GM12878 (cell line): ENCODE results near the gene OR13A1. TPM values are rescaled to one million over a fixed set of nuclear protein-coding genes. Genes with fewer than 3 reads are reported as not detected.
"Not testable (repeated sequence)": the region's sequence is repeated elsewhere in the genome, so short reads cannot be mapped to it uniquely, and the experiment has no call there.

ENCODE experiments used
- ATAC-seq: fragments of 200-7000 bp; cut with Tn5 transposase; 3 replicates; pipeline ENCODE4 v1.9.1; 2020; ENCODE audit warnings: mild to moderate bottlenecking, moderate library complexity
- Bru-seq: library from RNA; stranded (reverse); fragments of 400-500 nt; gene quantifications from one replicate; lab custom pipeline; 2021; lab: Mats Ljungman, UMichigan
- BruChase-seq, 2 experiments: library from RNA; stranded (reverse); fragments of 400-500 nt; gene quantifications; one replicate each; lab custom pipeline; 2021; lab: Mats Ljungman, UMichigan
- BruUV-seq: library from RNA; stranded (reverse); fragments of 400-500 nt; replicated peaks from 2 replicates; lab custom pipeline; 2021; lab: Mats Ljungman, UMichigan
- CTCF ChIA-PET: fragments of 300-600 bp; sonication (Branson Sonifier 250); formaldehyde crosslinking; extraction: SDS; loops from one replicate; lab custom pipeline; 2021; ENCODE audit warnings: inconsistent platforms; lab: Yijun Ruan, JAX
- POLR2A ChIA-PET: fragments of 350-600 bp; formaldehyde crosslinking; extraction: SDS; loops from one replicate; lab custom pipeline; 2021; ENCODE audit warnings: inconsistent platforms; lab: Charles Lee
- RAD21 ChIA-PET: fragments of 300-600 bp; sonication (Branson Sonifier 250); formaldehyde crosslinking; loops from one replicate; lab custom pipeline; 2023; ENCODE audit warnings: antibody characterized with exemption; ENCODE audit not compliant: unreplicated experiment; lab: Charles Lee
- SMC1A ChIA-PET: fragments of 300-600 bp; sonication (Branson Sonifier 250); formaldehyde crosslinking; loops from one replicate; lab custom pipeline; 2023; ENCODE audit not compliant: unreplicated experiment, uncharacterized antibody; lab: Charles Lee
- DNase-seq: peaks from one replicate; pipeline ENCODE4 v3.0.0-alpha.2; 2011; ENCODE audit warnings: low read depth, low spot score
- FAIRE-seq: peaks from 3 replicates; lab custom pipeline; 2011; peaks lifted over from hg19 to GRCh38; lab: Jason Lieb, UNC
- H2AFZ ChIP-seq: 2 replicates; pipeline ENCODE4 v1.6.0; 2011; ENCODE audit warnings: low read depth, low read length, control low read depth; ENCODE audit not compliant: control insufficient read depth
- H3K27ac ChIP-seq: 2 replicates; pipeline ENCODE4 v1.5.1; 2011; ENCODE audit warnings: control low read depth; ENCODE audit not compliant: control insufficient read depth, insufficient read depth
- H3K27me3 ChIP-seq, 2 experiments: replicated peaks in 1 of 2; 2 replicates each; pipeline versions ENCODE4 v1.6.0 to v1.6.1; 2011; ENCODE audit warnings: low read length in 1 of 2; ENCODE audit not compliant: control insufficient read depth in 2 of 2, insufficient read depth in 2 of 2
- H3K36me3 ChIP-seq, 2 experiments: 2 replicates each; pipeline ENCODE4 v1.5.1; 2011; ENCODE audit warnings: low read length in 1 of 2; ENCODE audit not compliant: control insufficient read depth in 2 of 2, insufficient read depth in 2 of 2
- H3K4me1 ChIP-seq: 2 replicates; pipeline ENCODE4 v1.6.1; 2011; ENCODE audit warnings: mild to moderate bottlenecking, low read length, moderate library complexity, mixed read lengths; ENCODE audit not compliant: control insufficient read depth, insufficient read depth
- H3K4me2 ChIP-seq: 2 replicates; pipeline ENCODE4 v1.6.0; 2011; ENCODE audit warnings: control low read depth; ENCODE audit not compliant: control insufficient read depth, insufficient read depth
- H3K4me3 ChIP-seq: fragments of 200-600 bp; sonication (generic); 2 replicates; pipeline ENCODE4 v1.5.1; 2016
- H3K79me2 ChIP-seq: 2 replicates; pipeline ENCODE4 v1.6.0; 2011; ENCODE audit warnings: low read length; ENCODE audit not compliant: control insufficient read depth, insufficient read depth
- H3K9ac ChIP-seq: 2 replicates; pipeline ENCODE4 v1.8.0; 2011; ENCODE audit warnings: low read length, control low read depth, mixed read lengths; ENCODE audit not compliant: control insufficient read depth, insufficient read depth
- H3K9me3 ChIP-seq: replicated peaks from 3 replicates; pipeline ENCODE4 v1.5.1; 2011; ENCODE audit warnings: mild to moderate bottlenecking, low read length; ENCODE audit not compliant: control insufficient read depth, insufficient read depth
- H4K20me1 ChIP-seq: 2 replicates; pipeline ENCODE4 v1.6.0; 2011; ENCODE audit not compliant: control insufficient read depth, insufficient read depth
- BRCA1 ChIP-seq: IDR thresholded peaks from 2 replicates; pipeline ENCODE4 v1.6.1; 2011; ENCODE audit warnings: low read depth, low read length, improper control_type of control experiment
- CBX5 ChIP-seq: sonication (generic); IDR thresholded peaks from 2 replicates; pipeline ENCODE4 v1.6.1; 2016; ENCODE audit warnings: low read depth, moderate library complexity, mild to moderate bottlenecking, inconsistent platforms
- EED ChIP-seq: sonication (generic); IDR thresholded peaks from 2 replicates; pipeline ENCODE4 v1.6.1; 2016; ENCODE audit warnings: antibody characterized with exemption, low read depth
- HDAC6 ChIP-seq: fragments of 200-600 bp; sonication (generic); IDR thresholded peaks from one replicate; pipeline ENCODE4 v1.8.0; 2017; ENCODE audit warnings: antibody characterized with exemption; ENCODE audit not compliant: unreplicated experiment
- PAX5 ChIP-seq: IDR thresholded peaks from 2 replicates; pipeline ENCODE4 v1.6.1; 2011; ENCODE audit warnings: low read depth, low read length, borderline replicate concordance
- POU2F2 ChIP-seq: IDR thresholded peaks from 3 replicates; pipeline ENCODE4 v1.6.1; 2011; ENCODE audit warnings: low read depth, mild to moderate bottlenecking, low read length, borderline replicate concordance
- RB1 ChIP-seq: fragments of 450-650 bp; formaldehyde crosslinking; IDR thresholded peaks from 2 replicates; pipeline ENCODE4 v1.6.1; 2017; ENCODE audit warnings: mild to moderate bottlenecking, borderline replicate concordance
- ZNF207 ChIP-seq: fragments of 450-650 bp; IDR thresholded peaks from 2 replicates; pipeline ENCODE4 v1.6.1; 2014; ENCODE audit warnings: antibody characterized with exemption, mild to moderate bottlenecking, borderline replicate concordance
- WGBS: methylation state at CpG from one replicate; pipeline ENCODE4 v1.1.6; 2016; ENCODE audit warnings: low lambda C conversion rate; ENCODE audit not compliant: insufficient replicate concordance, insufficient coverage; ENCODE audit errors: missing lambda C conversion rate; 5-methylcytosine and 5-hydroxymethylcytosine counted together
- in situ Hi-C: fragments of 300-500 bp; cut with MboI; formaldehyde crosslinking; loops from 9 replicates; pipeline ENCODE4 v1.14.3; 2018; ENCODE audit warnings: mixed read lengths
- intact Hi-C: fragments of 100-400 bp; cut with micrococcal nuclease; formaldehyde crosslinking; loops from one replicate; pipeline ENCODE4 v1.14.2; 2022; ENCODE audit not compliant: unreplicated experiment
- long read RNA-seq, 2 experiments: library from polyadenylated mRNA; unstranded; transcript quantifications; one replicate each; pipeline ENCODE4 v2.0.0, GENCODE V29; 2019 to 2020
- polyA minus RNA-seq, 3 experiments: library from RNA; depleted of rRNA, polyadenylated mRNA; stranded (reverse); fragments of >200 nt; gene quantifications; 2 replicates each; pipeline ENCODE4 v1.2.3, GENCODE V29; 2011
- polyA plus RNA-seq, 11 experiments: library from polyadenylated mRNA; depleted of rRNA in 4 of 11; unstranded in 6 of 11; stranded (reverse) in 5 of 11; fragments of >200 nt; fragmentation: Nextera tagmentation in 4 of 11; fragmentation: Illumina TruSeq in 1 of 11; extraction: Ambion mirVana in 4 of 11; extraction: Trizol in 1 of 11; gene quantifications; 1 replicate in 1 of 11; 2 replicates in 10 of 11; pipeline versions ENCODE4 v1.2.1 to v1.2.3, GENCODE V29; 2011 to 2016; ENCODE audit warnings: inconsistent platforms in 2 of 11, missing spikeins in 2 of 11, low read depth in 1 of 11
- total RNA-seq, 4 experiments: library from RNA; depleted of rRNA in 3 of 4; stranded (reverse); fragments of >200 nt in 3 of 4; fragmentation: Illumina TruSeq in 1 of 4; extraction: Trizol in 1 of 4; gene quantifications; 2 replicates each; pipeline versions ENCODE4 v1.2.1 to v1.2.3, GENCODE V29; 2013 to 2021
- TF ChIP-seq, protein P1 (sequence below): IDR thresholded peaks from 2 replicates; pipeline ENCODE4 v1.6.1; 2011; ENCODE audit warnings: mild to moderate bottlenecking, low read depth, low read length, moderate library complexity; ENCODE audit not compliant: insufficient replicate concordance

The OR13A1 gene
- not detected in 2 replicates for total RNA-seq (2013; cell fraction: nucleolus; rRNA removed)
- 0.56 and 0.76 TPM in 2 replicates for total RNA-seq (2014; rRNA removed)
- total RNA-seq (2014; rRNA removed; fragmentation: Illumina TruSeq; extraction: Trizol): 0.27 and 0.51 TPM in 2 replicates
- total RNA-seq (2021): 0.23 and 0.29 TPM in 2 replicates
- 0.21 TPM for polyA plus RNA-seq (2011; ENCODE audit: low read depth)
- not detected in 2 replicates for polyA plus RNA-seq (2011; rRNA removed)
- polyA plus RNA-seq (2011; cell fraction: cytosol; rRNA removed): not detected in 2 replicates
- 0.04 and 0.09 TPM in 2 replicates for polyA plus RNA-seq (2011; cell fraction: nucleus; rRNA removed)
- 0.24 and 0.26 TPM in 2 replicates for polyA plus RNA-seq (2012)
- polyA plus RNA-seq (2014; fragmentation: Illumina TruSeq; extraction: Trizol): 0.31 and 0.89 TPM in 2 replicates
- polyA plus RNA-seq (2014; fragmentation: Nextera tagmentation; extraction: Ambion mirVana): under 1 TPM; 0.26 to 0.40 TPM
- polyA plus RNA-seq (2014; rRNA removed): 0.41 and 0.44 TPM in 2 replicates
- polyA plus RNA-seq (2016; fragmentation: Nextera tagmentation; extraction: Ambion mirVana): under 1 TPM; 0.14 to 0.21 TPM
- not detected in 2 replicates for polyA minus RNA-seq (2011; rRNA and poly(A)+ RNA removed)
- not detected in 2 replicates for polyA minus RNA-seq (2011; cell fraction: cytosol; rRNA and poly(A)+ RNA removed)
- not detected in 2 replicates for polyA minus RNA-seq (2011; cell fraction: nucleus; rRNA and poly(A)+ RNA removed)
- Bru-seq, nascent RNA: percentile 16 among the genes with signal in this experiment
- BruChase-seq, experiment 1, labeled RNA remaining after a 6-hour chase: percentile 32 among the genes with signal in this experiment
- BruChase-seq, experiment 2, labeled RNA remaining after a 2-hour chase: percentile 33 among the genes with signal in this experiment
- long read RNA-seq, experiment 1: 0 reads
- long read RNA-seq, experiment 2: 0 reads

- H3K27me3 ChIP-seq: no peaks in the 10 kb centered on the region
- H3K27ac ChIP-seq: no peak within 1 kb of the TSS
- ChIA-PET RAD21 (no interaction called here), CTCF (no interaction called here), SMC1A (no interaction called here), POLR2A (no interaction called here)
- H3K9ac ChIP-seq: no peak within 1 kb of the TSS
- H4K20me1 ChIP-seq: no peaks in the 10 kb centered on the region
- FAIRE-seq (no peak), DNase-seq (no peak), ATAC-seq (no peak)
- no peaks in the 10 kb centered on the region for H3K79me2 ChIP-seq
- in situ Hi-C loops: no loop called here
- BruUV-seq: no TSS peak
- intact Hi-C loops: no loop called here
- H3K9me3 ChIP-seq: no peaks in the 10 kb centered on the region
- no peaks in the 10 kb centered on the region for H3K4me1 ChIP-seq
- no peak within 1 kb of the TSS for H3K4me3 ChIP-seq
- TF ChIP-seq RB1 (no peak), POU2F2 (no peak), EED (no peak), PAX5 (no peak), ZNF207 (no peak), HDAC6 (no peak), BRCA1 (no peak), CBX5 (no peak)
- TF ChIP-seq, protein P1, sequence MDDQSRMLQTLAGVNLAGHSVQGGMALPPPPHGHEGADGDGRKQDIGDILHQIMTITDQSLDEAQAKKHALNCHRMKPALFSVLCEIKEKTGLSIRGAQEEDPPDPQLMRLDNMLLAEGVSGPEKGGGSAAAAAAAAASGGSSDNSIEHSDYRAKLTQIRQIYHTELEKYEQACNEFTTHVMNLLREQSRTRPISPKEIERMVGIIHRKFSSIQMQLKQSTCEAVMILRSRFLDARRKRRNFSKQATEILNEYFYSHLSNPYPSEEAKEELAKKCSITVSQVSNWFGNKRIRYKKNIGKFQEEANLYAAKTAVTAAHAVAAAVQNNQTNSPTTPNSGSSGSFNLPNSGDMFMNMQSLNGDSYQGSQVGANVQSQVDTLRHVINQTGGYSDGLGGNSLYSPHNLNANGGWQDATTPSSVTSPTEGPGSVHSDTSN: no peak
- no peak within 1 kb of the TSS for H3K4me2 ChIP-seq
- 18% methylated on average over 2 of the region's 2 CpGs for WGBS
- no peak within 1 kb of the TSS for H2AFZ ChIP-seq
- no peaks in the 10 kb centered on the region for H3K36me3 ChIP-seq
These were observed at the start of gene OR13A1 for GRCh38 chr10:45315508-45315907. OR13A1 (minus strand) TSS chr10:45315608; CDS start chr10:45304422, 11,186 bp downstream.

DNA sequence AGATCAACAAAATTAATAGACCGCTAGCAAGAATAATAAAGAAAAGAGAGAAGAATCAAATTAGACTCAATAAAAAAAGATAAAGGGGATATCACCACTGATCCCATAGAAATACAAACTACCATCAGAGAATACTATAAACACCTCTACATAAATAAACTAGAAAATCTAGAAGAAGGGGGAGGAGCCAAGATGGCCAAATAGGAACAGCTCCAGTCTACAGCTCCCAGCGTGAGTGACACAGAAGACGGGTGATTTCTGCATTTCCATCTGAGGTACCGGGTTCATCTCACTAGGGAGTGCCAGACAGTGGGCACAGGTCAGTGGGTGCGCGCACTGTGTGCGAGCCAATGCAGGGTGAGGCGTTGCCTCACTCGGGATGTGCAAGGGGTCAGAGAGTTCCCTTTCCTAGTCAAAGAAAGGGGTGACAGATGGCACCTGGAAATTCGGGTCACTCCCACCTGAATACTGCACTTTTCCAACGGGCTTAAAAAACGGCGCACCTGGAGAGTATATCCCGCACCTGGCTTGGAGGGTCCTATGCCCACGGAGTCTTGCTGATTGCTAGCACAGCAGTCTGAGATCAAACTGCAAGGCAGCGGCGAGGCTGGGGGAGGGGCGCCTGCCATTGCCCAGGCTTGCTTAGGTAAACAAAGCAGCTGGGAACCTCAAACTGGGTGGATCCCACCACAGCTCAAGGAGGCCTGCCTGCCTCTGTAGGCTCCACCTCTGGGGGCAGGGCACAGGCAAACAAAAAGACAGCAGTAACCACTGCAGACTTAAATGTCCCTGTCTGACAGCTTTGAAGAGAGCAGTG is 46.8 kb upstream of the OR13A1 start:
- H4K20me1 ChIP-seq, H3K79me2 ChIP-seq, H3K4me3 ChIP-seq, in situ Hi-C loops, FAIRE-seq, H3K36me3 ChIP-seq, CTCF ChIA-PET, RAD21 ChIA-PET, H2AFZ ChIP-seq, BruUV-seq, H3K27ac ChIP-seq, H3K27me3 ChIP-seq, H3K4me1 ChIP-seq, DNase-seq, H3K4me2 ChIP-seq, POLR2A ChIA-PET, intact Hi-C loops, ATAC-seq, H3K9me3 ChIP-seq, H3K9ac ChIP-seq: not testable (repeated sequence)
- SMC1A ChIA-PET: interaction anchor here (1.4 kb wide), 1 partner anchor 15 kb away, joined by 3 read pairs; no protein-coding TSS in a partner anchor
- 84% methylated on average over 18 of the region's 18 CpGs for WGBS
